NCI-H2227 (cell line): Measurements from ENCODE around the gene TBC1D22A.

Source experiments
- DNase-seq: peaks from one replicate; lab custom pipeline; 2025; ENCODE audit not compliant: unreplicated experiment; lab: John Stamatoyannopoulos, UW

The TBC1D22A gene

GRCh38 chr22:47146391-47146790 is 383.9 kb downstream of the TBC1D22A start:
- no peak for DNase-seq

GRCh38 chr22:47146941-47147340 is 384.5 kb downstream of the TBC1D22A start:
- DNase-seq = no peak

GRCh38 chr22:47147572-47147971 is 385.1 kb downstream of the TBC1D22A start:
- DNase-seq = no peak

- DNase-seq = no peak
Observed at GRCh38 chr22:47148510-47148909, 386.1 kb downstream of the TBC1D22A start.

- DNase-seq = peak; percentile 40
Observed at GRCh38 chr22:47148956-47149728, 386.7 kb downstream of the TBC1D22A start.

- DNase-seq = no peak
Observed at GRCh38 chr22:47149976-47150375, 387.5 kb downstream of the TBC1D22A start.

- DNase-seq = no peak
Observed at GRCh38 chr22:47150426-47150825, 388.0 kb downstream of the TBC1D22A start.

- DNase-seq = no peak
Observed at GRCh38 chr22:47151064-47151463, 388.6 kb downstream of the TBC1D22A start.

- DNase-seq = no peak
Observed at GRCh38 chr22:47151490-47151889, 389.0 kb downstream of the TBC1D22A start.

GRCh38 chr22:47152236-47152635 is 389.8 kb downstream of the TBC1D22A start:
- DNase-seq = no peak

- no peak for DNase-seq
Observed at GRCh38 chr22:47152938-47153337, 390.5 kb downstream of the TBC1D22A start.

- DNase-seq = no peak
Observed at GRCh38 chr22:47153854-47154525, 391.5 kb downstream of the TBC1D22A start.

- DNase-seq = no peak
Observed at GRCh38 chr22:47154621-47155081, 392.2 kb downstream of the TBC1D22A start.

GRCh38 chr22:47155131-47155885 is 392.9 kb downstream of the TBC1D22A start:
- DNase-seq = no peak

GRCh38 chr22:47155912-47156311 is 393.5 kb downstream of the TBC1D22A start:
- no peak for DNase-seq

GRCh38 chr22:47156352-47157092 is 394.1 kb downstream of the TBC1D22A start:
- no peak for DNase-seq

- no peak for DNase-seq
Observed at GRCh38 chr22:47157093-47157420, 394.6 kb downstream of the TBC1D22A start.

GRCh38 chr22:47157486-47158270 is 395.2 kb downstream of the TBC1D22A start:
- no peak for DNase-seq

GRCh38 chr22:47158457-47158856 is 396.0 kb downstream of the TBC1D22A start:
- no peak for DNase-seq

GRCh38 chr22:47159592-47159991 is 397.1 kb downstream of the TBC1D22A start:
- no peak for DNase-seq
